ENCODE results near the gene SERPINA1. TPM values are rescaled to one million over a fixed set of nuclear protein-coding genes. Genes with fewer than 3 reads are reported as not detected.
"Not testable (repeated sequence)": the region's sequence is repeated elsewhere in the genome, so short reads cannot be mapped to it uniquely, and the experiment has no call there.

Gene SERPINA1
- total RNA-seq, 1 experiment from 2014 or later, result not detected

DNA sequence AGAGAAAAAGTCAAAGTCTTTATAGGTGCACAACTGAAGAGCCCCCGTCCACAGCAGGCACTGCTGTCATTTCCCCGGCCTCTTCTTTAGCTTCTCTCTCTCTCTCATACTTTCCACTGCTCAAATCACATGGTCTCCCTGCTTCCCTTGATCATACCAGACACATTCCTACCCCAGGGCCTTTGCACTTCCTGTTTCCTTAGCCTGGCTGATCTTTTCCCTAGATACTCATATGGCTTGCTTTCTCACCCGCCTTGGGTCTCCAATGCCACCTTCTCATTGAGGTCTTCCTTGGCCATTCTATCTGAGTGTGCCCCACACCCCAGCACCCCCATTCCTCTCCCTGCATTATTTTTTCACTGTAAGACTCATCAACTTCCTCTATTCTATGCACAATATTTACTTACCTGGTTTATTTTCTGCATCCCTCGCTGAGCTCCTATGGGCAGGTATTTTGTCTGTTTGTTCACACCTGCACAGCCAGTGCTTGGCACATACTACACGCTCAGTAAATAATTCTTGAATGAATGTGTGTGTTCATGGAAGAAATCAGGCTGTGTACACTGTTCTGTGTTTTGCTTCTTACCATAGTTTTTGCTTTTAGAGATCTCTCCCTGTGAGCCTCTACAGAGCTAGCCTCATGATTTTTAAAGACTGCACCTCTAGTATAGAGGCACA lies 31.9 kb downstream of the SERPINA1 start:
- no peaks in the 10 kb centered on the region for H3K36me3 ChIP-seq (ENCODE audit: low read depth)
- H3K9me3 ChIP-seq (ENCODE audit: insufficient read depth, low read depth), result no peaks in the 10 kb centered on the region
- no peaks in the 10 kb centered on the region for H3K79me2 ChIP-seq (ENCODE audit: low read depth)
- no peak for DNase-seq
- no peaks in the 10 kb centered on the region for H4K20me1 ChIP-seq (ENCODE audit: insufficient read depth)
- CTCF ChIA-PET, result no interaction called here
- BruUV-seq (replicated peaks), result no TSS peak
- intact Hi-C loops (cut with micrococcal nuclease; ENCODE audit: unreplicated experiment), result no loop called here
- no peak overlapping the region for H3K27ac ChIP-seq
- no peaks in the 10 kb centered on the region for H3K27me3 ChIP-seq (ENCODE audit: insufficient read depth, low read depth)
- no peaks in the 10 kb centered on the region for H3K4me1 ChIP-seq (replicated peaks; ENCODE audit: insufficient read depth)
- POLR2A ChIA-PET (ENCODE audit: unreplicated experiment), result no interaction called here
- H3K4me2 ChIP-seq, result no peak overlapping the region
- H2AFZ ChIP-seq, result no peak overlapping the region
- H3K4me3 ChIP-seq, result no peak overlapping the region
- no peaks in the 10 kb centered on the region for H3K9me2 ChIP-seq (ENCODE audit: insufficient read depth)
- no peaks in the 10 kb centered on the region for H3F3A ChIP-seq (ENCODE audit: insufficient read depth, low read depth)
- TF ChIP-seq EZH2 (IDR thresholded peaks at IDR 0.05; ENCODE audit: low read depth), result no peak
- TF ChIP-seq, protein P1, sequence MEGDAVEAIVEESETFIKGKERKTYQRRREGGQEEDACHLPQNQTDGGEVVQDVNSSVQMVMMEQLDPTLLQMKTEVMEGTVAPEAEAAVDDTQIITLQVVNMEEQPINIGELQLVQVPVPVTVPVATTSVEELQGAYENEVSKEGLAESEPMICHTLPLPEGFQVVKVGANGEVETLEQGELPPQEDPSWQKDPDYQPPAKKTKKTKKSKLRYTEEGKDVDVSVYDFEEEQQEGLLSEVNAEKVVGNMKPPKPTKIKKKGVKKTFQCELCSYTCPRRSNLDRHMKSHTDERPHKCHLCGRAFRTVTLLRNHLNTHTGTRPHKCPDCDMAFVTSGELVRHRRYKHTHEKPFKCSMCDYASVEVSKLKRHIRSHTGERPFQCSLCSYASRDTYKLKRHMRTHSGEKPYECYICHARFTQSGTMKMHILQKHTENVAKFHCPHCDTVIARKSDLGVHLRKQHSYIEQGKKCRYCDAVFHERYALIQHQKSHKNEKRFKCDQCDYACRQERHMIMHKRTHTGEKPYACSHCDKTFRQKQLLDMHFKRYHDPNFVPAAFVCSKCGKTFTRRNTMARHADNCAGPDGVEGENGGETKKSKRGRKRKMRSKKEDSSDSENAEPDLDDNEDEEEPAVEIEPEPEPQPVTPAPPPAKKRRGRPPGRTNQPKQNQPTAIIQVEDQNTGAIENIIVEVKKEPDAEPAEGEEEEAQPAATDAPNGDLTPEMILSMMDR (conservative IDR thresholded peaks at IDR 0.05), result no peak

DNA sequence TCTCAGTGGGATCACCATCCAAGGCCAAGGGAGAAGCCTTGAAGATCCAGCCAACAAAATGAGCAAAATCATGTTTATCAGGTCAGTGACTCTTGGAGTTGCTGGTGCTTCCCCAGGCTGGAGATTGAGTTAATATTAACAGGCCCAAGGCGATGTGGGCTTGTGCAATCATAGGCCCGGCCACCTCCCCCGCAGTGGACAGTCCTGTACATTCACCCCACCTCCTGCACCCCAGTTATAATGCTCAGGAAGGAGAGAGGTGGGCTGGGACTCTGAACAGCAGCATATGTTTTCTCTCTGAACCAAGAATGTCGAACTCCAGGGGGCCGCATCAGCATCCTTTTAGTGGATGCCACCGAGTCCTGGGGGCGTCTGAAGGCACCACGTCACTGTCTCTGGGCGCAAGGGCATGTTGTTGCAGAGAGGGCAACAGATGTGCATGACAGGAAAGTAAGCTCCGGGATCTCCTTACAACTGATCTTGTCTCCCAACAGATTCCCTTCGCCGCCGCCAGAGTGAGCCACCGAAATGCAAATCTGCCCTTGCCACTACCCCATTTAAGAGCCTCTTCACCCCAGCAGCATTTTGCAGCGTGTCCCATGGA lies 33.1 kb downstream of the SERPINA1 start:
- CTCF ChIA-PET, result no interaction called here
- H3K4me1 ChIP-seq (replicated peaks; ENCODE audit: insufficient read depth), result no peaks in the 10 kb centered on the region
- H3K27me3 ChIP-seq (ENCODE audit: insufficient read depth, low read depth), result no peaks in the 10 kb centered on the region
- no peak overlapping the region for H3K4me2 ChIP-seq
- intact Hi-C loops (cut with micrococcal nuclease; ENCODE audit: unreplicated experiment), result no loop called here
- no peak for DNase-seq
- H3K36me3 ChIP-seq (ENCODE audit: low read depth), result no peaks in the 10 kb centered on the region
- no peaks in the 10 kb centered on the region for H3K9me3 ChIP-seq (ENCODE audit: insufficient read depth, low read depth)
- no TSS peak for BruUV-seq (replicated peaks)
- H3F3A ChIP-seq (ENCODE audit: insufficient read depth, low read depth), result no peaks in the 10 kb centered on the region
- POLR2A ChIA-PET (ENCODE audit: unreplicated experiment), result no interaction called here
- no peaks in the 10 kb centered on the region for H3K79me2 ChIP-seq (ENCODE audit: low read depth)
- TF ChIP-seq EZH2 (IDR thresholded peaks at IDR 0.05; ENCODE audit: low read depth), result no peak
- TF ChIP-seq, protein P1 (conservative IDR thresholded peaks at IDR 0.05), result no peak
- no peaks in the 10 kb centered on the region for H4K20me1 ChIP-seq (ENCODE audit: insufficient read depth)
- H3K9me2 ChIP-seq (ENCODE audit: insufficient read depth), result no peaks in the 10 kb centered on the region
- no peak overlapping the region for H3K27ac ChIP-seq
- H3K4me3 ChIP-seq, result no peak overlapping the region
- no peak overlapping the region for H2AFZ ChIP-seq

DNA sequence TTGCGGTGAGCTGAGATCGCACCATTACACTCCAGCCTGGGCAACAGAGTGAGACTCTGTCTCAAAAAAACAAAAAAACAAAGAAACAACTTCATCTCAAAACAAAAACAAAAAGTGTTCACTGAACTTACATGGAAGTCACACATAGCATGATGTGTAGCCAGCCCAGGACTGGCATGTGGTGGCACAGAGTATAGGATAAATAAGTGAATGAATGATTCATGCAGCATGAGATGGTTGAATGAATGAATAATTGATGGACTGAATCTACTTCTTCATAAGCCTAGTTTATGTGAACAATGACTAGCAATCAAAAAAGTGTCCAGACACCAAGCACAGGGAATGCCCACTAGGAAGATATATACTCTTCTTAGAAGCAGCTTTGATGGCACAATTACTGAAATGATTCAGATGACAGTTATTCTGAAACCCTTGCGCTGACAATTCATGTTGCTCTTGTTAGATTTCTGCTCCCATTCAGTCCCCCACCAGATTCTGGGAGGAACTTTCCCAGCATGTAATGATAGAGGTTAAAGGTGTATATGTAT lies 33.7 kb downstream of the SERPINA1 start:
- no peak overlapping the region for H3K27ac ChIP-seq
- no peak overlapping the region for H3K4me3 ChIP-seq
- CTCF ChIA-PET, result no interaction called here
- H3K9me2 ChIP-seq (ENCODE audit: insufficient read depth), result no peaks in the 10 kb centered on the region
- no peaks in the 10 kb centered on the region for H3K79me2 ChIP-seq (ENCODE audit: low read depth)
- no peak for TF ChIP-seq EZH2 (IDR thresholded peaks at IDR 0.05; ENCODE audit: low read depth)
- TF ChIP-seq, protein P1 (conservative IDR thresholded peaks at IDR 0.05), result no peak
- BruUV-seq (replicated peaks), result no TSS peak
- H4K20me1 ChIP-seq (ENCODE audit: insufficient read depth), result no peaks in the 10 kb centered on the region
- no peak for DNase-seq
- H3K36me3 ChIP-seq (ENCODE audit: low read depth), result no peaks in the 10 kb centered on the region
- H3K27me3 ChIP-seq (ENCODE audit: insufficient read depth, low read depth), result no peaks in the 10 kb centered on the region
- intact Hi-C loops (cut with micrococcal nuclease; ENCODE audit: unreplicated experiment), result no loop called here
- H3K4me2 ChIP-seq, result no peak overlapping the region
- no peaks in the 10 kb centered on the region for H3K9me3 ChIP-seq (ENCODE audit: insufficient read depth, low read depth)
- POLR2A ChIA-PET (ENCODE audit: unreplicated experiment), result no interaction called here
- H3K4me1 ChIP-seq (replicated peaks; ENCODE audit: insufficient read depth), result no peaks in the 10 kb centered on the region
- no peak overlapping the region for H2AFZ ChIP-seq
- no peaks in the 10 kb centered on the region for H3F3A ChIP-seq (ENCODE audit: insufficient read depth, low read depth)

DNA sequence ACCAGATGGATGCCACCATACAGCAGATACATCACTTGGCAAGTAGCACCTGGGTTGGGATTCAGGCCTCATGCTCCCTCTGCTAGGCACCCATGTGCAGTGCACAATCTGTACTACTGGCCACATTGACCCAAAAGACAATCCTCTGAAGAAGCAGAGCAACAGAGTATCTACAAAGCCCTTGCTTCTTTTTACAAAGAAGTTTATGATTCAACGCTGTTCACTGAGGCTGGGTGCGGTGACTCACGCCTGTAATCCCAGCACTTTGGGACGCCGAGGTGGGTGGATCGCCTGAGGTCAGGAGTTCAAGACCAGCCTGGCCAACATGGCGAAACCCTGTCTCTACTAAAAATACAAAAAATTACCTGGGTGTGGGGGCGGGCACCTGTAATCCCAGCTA lies 34.2 kb downstream of the SERPINA1 start:
- BruUV-seq (replicated peaks); H4K20me1 ChIP-seq (ENCODE audit: insufficient read depth); H3K4me3 ChIP-seq; H3K27ac ChIP-seq; H3K9me3 ChIP-seq (ENCODE audit: insufficient read depth, low read depth); DNase-seq; H3K9me2 ChIP-seq (ENCODE audit: insufficient read depth); intact Hi-C loops (cut with micrococcal nuclease; ENCODE audit: unreplicated experiment); H3K4me1 ChIP-seq (replicated peaks; ENCODE audit: insufficient read depth); H3K4me2 ChIP-seq; POLR2A ChIA-PET (ENCODE audit: unreplicated experiment); H3K79me2 ChIP-seq (ENCODE audit: low read depth); H3K27me3 ChIP-seq (ENCODE audit: insufficient read depth, low read depth); CTCF ChIA-PET; H3F3A ChIP-seq (ENCODE audit: insufficient read depth, low read depth); H2AFZ ChIP-seq; H3K36me3 ChIP-seq (ENCODE audit: low read depth): not testable (repeated sequence)

All from PC-9 (cell line).